Erythroblast (primary cell): ENCODE data around the gene ACTN4.
"Not testable (repeated sequence)": the region's sequence is repeated elsewhere in the genome, so short reads cannot be mapped to it uniquely, and the experiment has no call there.

Source experiments
- GATA1 ChIP-seq: IDR thresholded peaks from 2 replicates; pipeline ENCODE4 v1.6.1; 2011; ENCODE audit warnings: low read depth, mild to moderate bottlenecking, control low read depth, low read length, moderate library complexity
- POLR2A ChIP-seq: IDR thresholded peaks from 2 replicates; pipeline ENCODE4 v1.6.1; 2011; ENCODE audit warnings: mild to moderate bottlenecking, low read length

DNA sequence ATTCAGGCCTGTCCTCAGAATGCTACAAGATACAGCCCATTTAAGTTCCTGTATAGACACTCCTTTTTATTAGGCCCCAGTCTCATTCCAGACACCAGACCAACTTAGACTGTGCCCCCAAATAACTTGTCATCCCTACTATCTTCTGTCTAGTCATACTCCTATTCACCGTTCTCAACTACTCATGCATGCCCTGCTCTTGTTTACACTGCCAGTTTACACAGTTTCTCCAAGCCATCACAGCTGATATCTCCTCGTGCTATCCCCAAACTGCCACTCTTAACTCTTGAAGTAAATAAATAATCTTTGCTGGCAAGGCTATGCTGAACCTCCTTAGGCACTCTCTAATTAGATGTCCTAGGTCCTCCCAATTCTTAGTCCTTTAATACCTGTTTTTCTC lies 106.7 kb downstream of the ACTN4 start:
- TF ChIP-seq POLR2A, GATA1: not testable (repeated sequence)
